ENCODE data around the gene GRPEL1. TPM values are rescaled to one million over a fixed set of nuclear protein-coding genes. Genes with fewer than 3 reads are reported as not detected.

The GRPEL1 gene
- total RNA-seq, 1 donor from 2014 or later = 14.0 TPM

- no peak for DNase-seq
- H3K36me3 Mint-ChIP-seq (ENCODE audit: unreplicated experiment) = no peaks in the 10 kb centered on the region
- H3K9me3 Mint-ChIP-seq (ENCODE audit: unreplicated experiment) = peaks cover 16% of the 10 kb centered on the region
- no peak for TF ChIP-seq CTCF (IDR thresholded peaks at IDR 0.05; ENCODE audit: partially characterized antibody, unreplicated experiment)
- peaks cover 17% of the 10 kb centered on the region for H3K27me3 Mint-ChIP-seq (ENCODE audit: unreplicated experiment)
- H3K27ac Mint-ChIP-seq (ENCODE audit: unreplicated experiment) = peak overlapping the region; percentile 28
- peaks cover 36% of the 10 kb centered on the region for H3K4me1 Mint-ChIP-seq (ENCODE audit: low read depth, unreplicated experiment)
- H3K4me3 Mint-ChIP-seq (ENCODE audit: unreplicated experiment) = peak overlapping the region; percentile 88
These were observed 22.3 kb downstream of the GRPEL1 start for GRCh38 chr4:7045553-7045952.

GRCh38 chr4:7044137-7044930, 23.5 kb downstream of the GRPEL1 start:
- Mint-ChIP-seq H3K4me1 (ENCODE audit: low read depth, unreplicated experiment) (peaks cover 35% of the 10 kb centered on the region), H3K4me3 (ENCODE audit: unreplicated experiment) (peak overlapping the region; percentile 88), H3K27ac (ENCODE audit: unreplicated experiment) (peak overlapping the region; percentile 89), H3K9me3 (ENCODE audit: unreplicated experiment) (peaks cover 16% of the 10 kb centered on the region), H3K36me3 (ENCODE audit: unreplicated experiment) (no peaks in the 10 kb centered on the region), H3K27me3 (ENCODE audit: unreplicated experiment) (peaks cover 13% of the 10 kb centered on the region)
- peak; percentile 7 for TF ChIP-seq CTCF (IDR thresholded peaks at IDR 0.05; ENCODE audit: partially characterized antibody, unreplicated experiment)
- no peak for DNase-seq

- peak; percentile 51 for DNase-seq
- Mint-ChIP-seq H3K9me3 (ENCODE audit: unreplicated experiment) (peaks cover 14% of the 10 kb centered on the region), H3K27ac (ENCODE audit: unreplicated experiment) (peak within 1 kb of the TSS; percentile 89), H3K4me3 (ENCODE audit: unreplicated experiment) (peak within 1 kb of the TSS; percentile 96), H3K36me3 (ENCODE audit: unreplicated experiment) (no peaks in the 10 kb centered on the region), H3K4me1 (ENCODE audit: low read depth, unreplicated experiment) (peaks cover 35% of the 10 kb centered on the region), H3K27me3 (ENCODE audit: unreplicated experiment) (peaks cover 13% of the 10 kb centered on the region)
- TF ChIP-seq CTCF (IDR thresholded peaks at IDR 0.05; ENCODE audit: partially characterized antibody, unreplicated experiment) = peak; percentile 13
These were observed 24.4 kb downstream of the GRPEL1 start, which contains the start of gene TADA2B for GRCh38 chr4:7043284-7044136. TSS of gene TADA2B (plus strand) at chr4:7043372. CDS start at chr4:7043580, 208 bp downstream.

- no peaks in the 10 kb centered on the region for H3K36me3 Mint-ChIP-seq (ENCODE audit: unreplicated experiment)
- peak overlapping the region; percentile 89 for H3K27ac Mint-ChIP-seq (ENCODE audit: unreplicated experiment)
- peaks cover 14% of the 10 kb centered on the region for H3K9me3 Mint-ChIP-seq (ENCODE audit: unreplicated experiment)
- H3K27me3 Mint-ChIP-seq (ENCODE audit: unreplicated experiment) = peaks cover 13% of the 10 kb centered on the region
- DNase-seq = peak; percentile 98
- H3K4me1 Mint-ChIP-seq (ENCODE audit: low read depth, unreplicated experiment) = peaks cover 35% of the 10 kb centered on the region
- no peak for TF ChIP-seq CTCF (IDR thresholded peaks at IDR 0.05; ENCODE audit: partially characterized antibody, unreplicated experiment)
- peak overlapping the region; percentile 96 for H3K4me3 Mint-ChIP-seq (ENCODE audit: unreplicated experiment)
These were observed 25.2 kb downstream of the GRPEL1 start for GRCh38 chr4:7042503-7043283.
